Measurements from ENCODE around the gene NUDCD3. TPM values are rescaled to one million over a fixed set of nuclear protein-coding genes. Genes with fewer than 3 reads are reported as not detected.
"Not testable (repeated sequence)": the region's sequence is repeated elsewhere in the genome, so short reads cannot be mapped to it uniquely, and the experiment has no call there.

Gene NUDCD3
- total and polyA plus RNA-seq, 3 experiments from 2014 or later = 72.0 to 99.5 (median 98.8) TPM

- peaks cover 3 to 12% of the 10 kb centered on the region in 2 donors for H3K27me3 Mint-ChIP-seq
- peaks cover 0 to 3% (median 2%) of the 10 kb centered on the region in 5 donors for H3K9me3 Mint-ChIP-seq
- H3K27ac Mint-ChIP-seq = no peak overlapping the region
- H3K36me3 ChIP-seq (ENCODE audit: insufficient read depth, low read length) = no peaks in the 10 kb centered on the region
- H3K4me3 ChIP-seq (ENCODE audit: low read length) = no peak overlapping the region
- no peaks in the 10 kb centered on the region for H3K27me3 ChIP-seq (ENCODE audit: insufficient read depth, low read length, poor library complexity, severe bottlenecking)
- H3K4me1 Mint-ChIP-seq = no peaks in the 10 kb centered on the region
- no peak for DNase-seq
- H3K36me3 Mint-ChIP-seq = peaks cover 0 to 1% (median 0%) of the 10 kb centered on the region in 3 donors
- ChIA-PET CTCF (no interaction called here), POLR2A (no interaction called here)
- no peak overlapping the region for H3K27ac ChIP-seq (ENCODE audit: low read depth, low read length)
- no peaks in the 10 kb centered on the region for H3K4me1 ChIP-seq (ENCODE audit: insufficient read depth, low read length)
- no peak overlapping the region for H3K4me3 Mint-ChIP-seq
- H3K9me3 ChIP-seq (ENCODE audit: low read length) = no peaks in the 10 kb centered on the region
Observed at GRCh38 chr7:44511236-44511635, 20.8 kb upstream of the NUDCD3 start.

GRCh38 chr7:44508328-44509030, 18.0 kb upstream of the NUDCD3 start:
- Mint-ChIP-seq H3K4me3 (no peak overlapping the region), H3K9me3 (peaks cover 0 to 3% (median 2%) of the 10 kb centered on the region in 5 donors), H3K27ac (no peak overlapping the region), H3K36me3 (peaks cover 0 to 1% (median 0%) of the 10 kb centered on the region in 3 donors), H3K4me1 (peaks cover 0 to 4% (median 3%) of the 10 kb centered on the region in 3 donors), H3K27me3 (peaks cover 3 to 14% of the 10 kb centered on the region in 2 donors)
- H3K4me3 ChIP-seq (ENCODE audit: low read length) = no peak overlapping the region
- H3K4me1 ChIP-seq (ENCODE audit: insufficient read depth, low read length) = no peaks in the 10 kb centered on the region
- H3K27ac ChIP-seq (ENCODE audit: low read depth, low read length) = no peak overlapping the region
- no peak for DNase-seq
- no peaks in the 10 kb centered on the region for H3K36me3 ChIP-seq (ENCODE audit: insufficient read depth, low read length)
- H3K9me3 ChIP-seq (ENCODE audit: low read length) = no peaks in the 10 kb centered on the region
- H3K27me3 ChIP-seq (ENCODE audit: insufficient read depth, low read length, poor library complexity, severe bottlenecking) = no peaks in the 10 kb centered on the region
- CTCF ChIA-PET = no interaction called here
- POLR2A ChIA-PET = no interaction called here

- H3K36me3 ChIP-seq (ENCODE audit: insufficient read depth, low read length); DNase-seq; H3K27ac ChIP-seq (ENCODE audit: low read depth, low read length); H3K36me3 Mint-ChIP-seq; H3K27me3 ChIP-seq (ENCODE audit: insufficient read depth, low read length, poor library complexity, severe bottlenecking); CTCF ChIA-PET; H3K4me3 ChIP-seq (ENCODE audit: low read length); H3K4me3 Mint-ChIP-seq; H3K9me3 Mint-ChIP-seq; POLR2A ChIA-PET; H3K4me1 Mint-ChIP-seq; H3K9me3 ChIP-seq (ENCODE audit: low read length); H3K4me1 ChIP-seq (ENCODE audit: insufficient read depth, low read length); H3K27ac Mint-ChIP-seq: not testable (repeated sequence)
- peaks cover 0 to 15% of the 10 kb centered on the region in 2 donors for H3K27me3 Mint-ChIP-seq
Observed at GRCh38 chr7:44506592-44507288, 16.3 kb upstream of the NUDCD3 start.

GRCh38 chr7:44505595-44505994, 15.1 kb upstream of the NUDCD3 start:
- Mint-ChIP-seq H3K4me1 (peaks cover 0 to 4% (median 3%) of the 10 kb centered on the region in 3 donors), H3K36me3 (peaks cover 0 to 1% (median 0%) of the 10 kb centered on the region in 3 donors), H3K4me3 (no peak overlapping the region), H3K9me3 (peaks cover 0 to 3% (median 1%) of the 10 kb centered on the region in 5 donors), H3K27me3 (peaks cover 0 to 15% of the 10 kb centered on the region in 2 donors), H3K27ac (peak overlapping the region in 1 of 8 donors; percentile 73)
- ChIA-PET CTCF (no interaction called here), POLR2A (no interaction called here)
- Histone ChIP-seq H3K4me3 (ENCODE audit: low read length) (no peak overlapping the region), H3K9me3 (ENCODE audit: low read length) (no peaks in the 10 kb centered on the region), H3K27ac (ENCODE audit: low read depth, low read length) (no peak overlapping the region), H3K27me3 (ENCODE audit: insufficient read depth, low read length, poor library complexity, severe bottlenecking) (no peaks in the 10 kb centered on the region), H3K4me1 (ENCODE audit: insufficient read depth, low read length) (no peaks in the 10 kb centered on the region), H3K36me3 (ENCODE audit: insufficient read depth, low read length) (no peaks in the 10 kb centered on the region)
- DNase-seq = no peak

DNA sequence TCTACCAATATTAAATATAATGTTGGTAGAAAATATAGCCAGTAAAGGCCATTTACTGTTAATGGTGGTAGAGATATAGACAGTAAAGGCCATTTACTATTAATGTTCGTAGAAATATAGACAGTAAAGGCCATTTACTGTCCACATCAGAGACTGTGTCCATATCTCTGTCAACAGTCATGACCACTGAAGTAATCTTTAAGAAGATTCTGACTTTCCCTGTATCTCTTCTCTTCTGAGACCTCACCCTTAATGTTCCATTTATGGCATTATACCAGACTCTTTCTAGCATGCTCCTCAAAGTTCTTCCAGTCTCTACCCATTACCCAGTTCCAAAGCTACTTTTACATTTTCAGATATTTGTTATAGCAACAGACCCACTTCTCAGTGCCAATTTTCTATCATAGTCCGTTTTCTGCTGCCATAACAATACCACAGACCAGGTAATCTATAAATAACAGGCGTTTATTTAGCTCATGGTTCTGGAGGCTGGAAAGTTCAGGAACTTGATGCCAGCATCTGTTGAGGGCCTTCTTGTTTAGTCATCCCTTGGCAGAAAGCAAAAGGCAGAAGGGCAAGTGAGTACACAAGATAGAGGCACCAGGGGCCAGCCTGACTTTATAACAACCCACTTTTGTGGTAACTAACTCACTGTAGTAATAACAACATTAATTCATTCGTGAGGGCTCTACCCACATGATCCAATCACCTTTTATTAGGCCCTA, 7.9 kb upstream of the NUDCD3 start:
- Histone ChIP-seq H3K4me3 (ENCODE audit: low read length) (no peak overlapping the region), H3K27me3 (ENCODE audit: insufficient read depth, low read length, poor library complexity, severe bottlenecking) (no peaks in the 10 kb centered on the region), H3K9me3 (ENCODE audit: low read length) (no peaks in the 10 kb centered on the region), H3K27ac (ENCODE audit: low read depth, low read length) (no peak overlapping the region), H3K36me3 (ENCODE audit: insufficient read depth, low read length) (no peaks in the 10 kb centered on the region), H3K4me1 (ENCODE audit: insufficient read depth, low read length) (no peaks in the 10 kb centered on the region)
- H3K27ac Mint-ChIP-seq = no peak overlapping the region
- DNase-seq = no peak
- H3K9me3 Mint-ChIP-seq = no peaks in the 10 kb centered on the region
- no peak overlapping the region for H3K4me3 Mint-ChIP-seq
- no peaks in the 10 kb centered on the region for H3K36me3 Mint-ChIP-seq
- H3K4me1 Mint-ChIP-seq = no peaks in the 10 kb centered on the region
- H3K27me3 Mint-ChIP-seq = peaks cover 7 to 22% of the 10 kb centered on the region in 2 donors
- CTCF ChIA-PET = no interaction called here
- POLR2A ChIA-PET = no interaction called here

GRCh38 chr7:44497155-44498027, 6.9 kb upstream of the NUDCD3 start:
- Histone ChIP-seq H3K4me3 (ENCODE audit: low read length) (no peak overlapping the region), H3K27me3 (ENCODE audit: insufficient read depth, low read length, poor library complexity, severe bottlenecking) (no peaks in the 10 kb centered on the region), H3K27ac (ENCODE audit: low read depth, low read length) (no peak overlapping the region), H3K4me1 (ENCODE audit: insufficient read depth, low read length) (no peaks in the 10 kb centered on the region), H3K9me3 (ENCODE audit: low read length) (no peaks in the 10 kb centered on the region), H3K36me3 (ENCODE audit: insufficient read depth, low read length) (no peaks in the 10 kb centered on the region)
- Mint-ChIP-seq H3K27ac (no peak overlapping the region), H3K4me3 (peak overlapping the region in 1 of 7 donors; percentile 2), H3K27me3 (peaks cover 7 to 19% of the 10 kb centered on the region in 2 donors), H3K4me1 (no peaks in the 10 kb centered on the region), H3K36me3 (no peaks in the 10 kb centered on the region), H3K9me3 (no peaks in the 10 kb centered on the region)
- no peak for DNase-seq
- ChIA-PET POLR2A (no interaction called here), CTCF (no interaction called here)

DNA sequence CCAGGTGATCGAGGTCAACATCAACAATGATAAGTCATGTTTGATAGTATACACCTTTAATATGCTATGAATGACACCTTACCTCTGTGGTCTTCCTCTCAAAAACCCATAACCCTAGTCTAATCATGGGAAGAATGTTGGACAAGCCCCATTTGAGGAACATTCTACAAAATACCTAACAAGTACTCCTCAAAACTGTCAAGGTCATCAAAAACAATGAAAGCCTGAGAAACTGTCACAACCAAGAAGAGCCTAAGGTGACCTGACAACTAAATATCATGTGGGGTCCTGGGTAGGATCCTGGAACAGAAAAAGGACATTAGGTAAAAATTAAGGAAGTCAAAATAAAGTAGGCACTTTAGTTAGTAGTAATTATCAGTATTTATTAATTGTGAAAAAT, 5.9 kb upstream of the NUDCD3 start:
- H3K27me3 ChIP-seq (ENCODE audit: insufficient read depth, low read length, poor library complexity, severe bottlenecking) = no peaks in the 10 kb centered on the region
- CTCF ChIA-PET = no interaction called here
- H3K4me3 ChIP-seq (ENCODE audit: low read length) = no peak overlapping the region
- peaks cover under 1% of the 10 kb centered on the region for H3K4me1 ChIP-seq (ENCODE audit: insufficient read depth, low read length)
- Mint-ChIP-seq H3K4me1 (peaks cover 0 to 2% (median under 1%) of the 10 kb centered on the region in 3 donors), H3K27me3 (peaks cover 7 to 15% of the 10 kb centered on the region in 2 donors), H3K36me3 (no peaks in the 10 kb centered on the region), H3K27ac (no peak overlapping the region), H3K4me3 (no peak overlapping the region), H3K9me3 (no peaks in the 10 kb centered on the region)
- H3K27ac ChIP-seq (ENCODE audit: low read depth, low read length) = no peak overlapping the region
- DNase-seq = no peak
- H3K36me3 ChIP-seq (ENCODE audit: insufficient read depth, low read length) = no peaks in the 10 kb centered on the region
- H3K9me3 ChIP-seq (ENCODE audit: low read length) = no peaks in the 10 kb centered on the region
- POLR2A ChIA-PET = no interaction called here
